Kidney capillary endothelial cell (primary cell): ENCODE data around the gene PYDC1.
"Not testable (repeated sequence)": the region's sequence is repeated elsewhere in the genome, so short reads cannot be mapped to it uniquely, and the experiment has no call there.

Source experiments
- DNase-seq: peaks from one replicate; pipeline ENCODE4 v3.0.0-alpha.2; 2018; ENCODE audit warnings: low spot score

The PYDC1 gene

GRCh38 chr16:31179219-31179746, 37.7 kb downstream of the PYDC1 start:
- DNase-seq = no peak

- no peak for DNase-seq
Measured at GRCh38 chr16:31177136-31177535, 39.8 kb downstream of the PYDC1 start.

GRCh38 chr16:31170048-31170447, 46.9 kb downstream of the PYDC1 start:
- DNase-seq = not testable (repeated sequence)

- DNase-seq = no peak
Measured at GRCh38 chr16:31168848-31169247, 48.1 kb downstream of the PYDC1 start.

GRCh38 chr16:31167315-31167714, 49.6 kb downstream of the PYDC1 start:
- DNase-seq = no peak
